Mesothelial cell of epicardium (in vitro differentiated cells): Measurements from ENCODE around the gene ITGB1BP2. TPM values are rescaled to one million over a fixed set of nuclear protein-coding genes. Genes with fewer than 3 reads are reported as not detected.

Experiments
- DNase-seq, 2 experiments: peaks; one replicate each; pipeline ENCODE4 v3.0.0; 2021; ENCODE audit warnings: low spot score in 2 of 2; ENCODE audit not compliant: unreplicated experiment in 2 of 2
- H3K27ac Mint-ChIP-seq: 2 replicates; pipeline ENCODE4 v1.8.0; 2021; ENCODE audit warnings: mixed read lengths
- H3K27me3 Mint-ChIP-seq: 2 replicates; pipeline ENCODE4 v1.8.0; 2021; ENCODE audit warnings: low read depth, mixed read lengths
- H3K36me3 Mint-ChIP-seq: 2 replicates; pipeline ENCODE4 v1.8.0; 2021; ENCODE audit warnings: mixed read lengths
- H3K4me1 Mint-ChIP-seq: 2 replicates; pipeline ENCODE4 v1.8.0; 2021; ENCODE audit warnings: mixed read lengths
- H3K4me3 Mint-ChIP-seq: 2 replicates; pipeline ENCODE4 v1.8.0; 2021; ENCODE audit warnings: mild to moderate bottlenecking, moderate library complexity, mixed read lengths
- H3K9me3 Mint-ChIP-seq: 2 replicates; pipeline ENCODE4 v1.8.0; 2021; ENCODE audit warnings: mixed read lengths
- total RNA-seq: library from RNA; stranded (reverse); gene quantifications from 3 replicates; pipeline ENCODE4 v1.2.1, GENCODE V29; 2021
- TF ChIP-seq, protein P1 (sequence below): fragments of 200-600 bp; sonication (generic); IDR thresholded peaks from one replicate; pipeline ENCODE4 v1.5.0; 2021; ENCODE audit warnings: antibody characterized with exemption; ENCODE audit not compliant: unreplicated experiment

Gene ITGB1BP2
- 3.7 to 4.4 TPM (median 3.7 TPM) in 3 replicates for total RNA-seq

DNA sequence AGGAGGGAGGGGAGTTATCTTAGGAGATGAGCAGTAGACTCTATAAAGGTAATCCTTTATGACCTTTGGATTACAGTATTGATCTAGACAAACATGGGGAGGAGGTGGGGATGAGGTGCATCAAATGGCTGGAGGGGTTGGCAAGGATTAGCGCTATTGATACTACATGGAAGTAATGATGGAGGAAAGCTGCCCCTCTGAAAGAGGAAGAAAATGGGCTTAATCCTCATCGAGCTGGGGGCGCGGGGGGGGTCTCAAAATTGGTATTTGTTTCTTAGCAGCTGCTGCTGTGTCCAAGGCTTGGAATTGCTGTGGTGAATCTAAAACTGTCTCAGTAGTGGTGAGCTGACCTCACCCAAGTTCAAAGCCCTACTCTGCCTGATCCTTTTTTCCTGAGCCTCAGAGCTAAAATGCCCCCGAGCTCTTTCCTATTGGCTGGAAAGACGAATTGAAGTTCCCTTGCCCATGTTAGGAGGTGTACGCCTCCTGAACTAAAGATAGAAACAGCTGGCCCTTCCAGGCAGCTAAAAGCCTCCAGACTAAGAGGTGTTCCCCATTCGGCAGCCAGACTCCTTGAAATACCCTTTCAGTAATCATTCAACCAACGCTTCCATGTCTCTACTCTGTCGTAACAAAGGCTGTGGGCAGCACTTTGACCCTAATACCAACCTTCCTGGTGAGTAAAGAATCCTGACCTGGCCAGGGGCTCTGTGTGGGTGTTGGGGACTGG, at the start of gene ITGB1BP2:
ITGB1BP2 (plus strand) TSS at position 556 of the 730 bp plus-strand sequence; CDS start at position 613, 57 bp downstream.
- TF ChIP-seq, protein P1, sequence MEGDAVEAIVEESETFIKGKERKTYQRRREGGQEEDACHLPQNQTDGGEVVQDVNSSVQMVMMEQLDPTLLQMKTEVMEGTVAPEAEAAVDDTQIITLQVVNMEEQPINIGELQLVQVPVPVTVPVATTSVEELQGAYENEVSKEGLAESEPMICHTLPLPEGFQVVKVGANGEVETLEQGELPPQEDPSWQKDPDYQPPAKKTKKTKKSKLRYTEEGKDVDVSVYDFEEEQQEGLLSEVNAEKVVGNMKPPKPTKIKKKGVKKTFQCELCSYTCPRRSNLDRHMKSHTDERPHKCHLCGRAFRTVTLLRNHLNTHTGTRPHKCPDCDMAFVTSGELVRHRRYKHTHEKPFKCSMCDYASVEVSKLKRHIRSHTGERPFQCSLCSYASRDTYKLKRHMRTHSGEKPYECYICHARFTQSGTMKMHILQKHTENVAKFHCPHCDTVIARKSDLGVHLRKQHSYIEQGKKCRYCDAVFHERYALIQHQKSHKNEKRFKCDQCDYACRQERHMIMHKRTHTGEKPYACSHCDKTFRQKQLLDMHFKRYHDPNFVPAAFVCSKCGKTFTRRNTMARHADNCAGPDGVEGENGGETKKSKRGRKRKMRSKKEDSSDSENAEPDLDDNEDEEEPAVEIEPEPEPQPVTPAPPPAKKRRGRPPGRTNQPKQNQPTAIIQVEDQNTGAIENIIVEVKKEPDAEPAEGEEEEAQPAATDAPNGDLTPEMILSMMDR: no peak
- Mint-ChIP-seq H3K4me3 (no peak within 1 kb of the TSS), H3K27ac (peak within 1 kb of the TSS; percentile 56), H3K9me3 (peaks cover 28% of the 10 kb centered on the region), H3K27me3 (no peaks in the 10 kb centered on the region), H3K36me3 (peaks cover 35% of the 10 kb centered on the region), H3K4me1 (peaks cover 4% of the 10 kb centered on the region)
- DNase-seq: no peak

DNA sequence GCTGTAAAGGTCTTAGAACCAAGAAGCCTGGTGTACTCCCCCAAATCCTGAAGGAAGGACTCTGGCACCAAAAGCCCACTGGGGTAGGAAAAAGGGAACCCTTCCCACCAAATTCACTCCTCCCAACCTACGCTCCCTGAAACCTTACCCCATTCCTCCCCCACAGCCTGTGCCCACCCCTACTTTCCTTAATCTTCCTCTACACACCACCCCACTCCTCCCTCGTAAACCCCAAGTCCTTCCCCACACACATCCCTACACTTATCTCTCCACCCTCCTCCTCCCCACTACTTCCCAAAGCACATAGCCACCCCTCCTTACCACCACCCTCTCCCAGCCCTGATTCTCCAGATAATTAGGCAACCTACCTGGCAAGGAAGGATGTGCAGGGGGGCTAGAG, 49.3 kb upstream of the ITGB1BP2 start:
- Mint-ChIP-seq H3K36me3 (peaks cover 13% of the 10 kb centered on the region), H3K4me1 (peaks cover 24% of the 10 kb centered on the region), H3K9me3 (peaks cover 9% of the 10 kb centered on the region), H3K4me3 (peak overlapping the region; percentile 94), H3K27ac (peak overlapping the region; percentile 25), H3K27me3 (no peaks in the 10 kb centered on the region)
- TF ChIP-seq, protein P1: no peak
- DNase-seq: no peak

DNA sequence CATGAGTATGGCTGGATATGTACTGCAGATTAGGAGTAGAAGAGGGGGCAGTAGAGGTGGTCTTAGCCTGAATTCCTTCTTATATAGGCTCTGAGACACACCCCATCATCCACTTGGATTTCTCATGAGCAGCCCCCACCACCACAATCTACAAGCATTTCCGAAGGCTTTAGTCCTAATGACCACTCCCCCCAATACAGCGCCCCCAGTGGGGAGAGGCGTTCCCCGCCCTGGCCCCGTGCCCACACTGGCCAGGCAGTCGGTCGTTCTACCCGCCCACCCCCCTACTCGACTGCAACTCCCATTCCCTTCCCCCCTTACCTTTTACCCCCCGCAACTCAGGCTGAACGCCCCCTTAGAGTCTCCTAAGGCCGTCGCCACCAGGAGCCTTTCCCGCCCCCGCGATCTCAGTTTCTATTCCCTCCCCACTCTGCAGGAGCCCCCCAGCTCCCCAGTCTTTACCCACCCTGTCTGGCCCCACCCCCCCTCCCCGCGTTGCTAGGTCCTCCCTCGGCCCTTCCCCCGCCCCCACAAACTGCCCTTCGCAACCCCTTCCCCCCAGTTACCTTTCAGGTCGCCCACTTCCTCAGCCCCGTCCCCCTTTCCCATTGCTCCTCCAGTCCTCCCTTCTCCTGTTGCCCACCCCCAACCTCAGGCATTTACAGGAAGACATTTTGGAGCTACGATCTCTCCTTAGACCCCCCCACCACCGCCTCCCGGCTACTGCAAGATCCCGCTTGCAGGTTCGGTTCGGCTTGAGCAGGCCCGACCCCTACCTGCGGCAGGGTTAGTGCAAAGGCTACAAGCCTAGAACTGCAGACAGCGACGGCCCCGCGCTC, 48.1 kb upstream of the ITGB1BP2 start:
- peaks cover 9% of the 10 kb centered on the region for H3K9me3 Mint-ChIP-seq

DNA sequence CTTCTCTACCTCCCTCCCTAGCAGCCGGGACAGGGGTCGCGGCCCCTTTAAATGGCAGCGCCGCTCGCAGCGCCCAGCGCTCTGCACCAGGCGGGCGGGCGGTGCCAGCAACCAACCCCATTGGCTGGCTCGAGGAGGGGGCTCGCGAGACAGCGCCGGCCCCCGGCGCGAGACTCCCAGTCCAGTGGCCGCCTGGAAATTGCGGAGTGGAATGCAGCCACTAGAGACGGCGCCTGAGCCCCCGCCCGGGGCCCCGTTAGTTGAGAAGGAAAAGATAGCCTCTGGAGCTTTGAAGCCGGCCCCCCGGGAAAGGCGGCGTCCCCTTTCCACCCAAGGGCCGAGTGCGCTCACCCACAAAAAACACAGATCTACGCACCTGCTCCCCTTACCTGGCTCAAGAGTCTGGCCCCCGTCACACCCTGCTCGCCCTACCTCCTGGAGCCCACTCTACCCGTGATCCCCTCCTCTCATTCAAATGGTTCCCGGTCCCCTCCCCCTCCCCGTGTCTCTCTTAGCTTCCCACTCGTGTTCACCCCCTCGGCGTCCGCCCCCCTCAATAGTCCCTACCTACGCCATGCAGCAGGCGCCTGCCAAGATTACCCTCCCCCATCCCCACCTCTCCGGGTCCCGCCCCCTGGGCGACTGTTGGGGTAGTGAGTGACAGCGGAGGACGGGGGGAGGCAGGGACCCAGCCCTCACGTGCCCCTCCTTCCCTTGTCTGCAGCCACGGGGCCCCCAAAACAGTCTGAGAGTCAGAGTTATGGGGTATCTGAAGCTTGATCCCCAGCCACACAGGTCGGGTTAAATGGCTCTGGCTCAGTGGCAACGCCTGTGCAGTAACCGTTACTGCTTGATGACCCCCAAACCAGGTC, 47.2 kb upstream of the ITGB1BP2 start, which contains the start of gene ZMYM3:
ZMYM3 (minus strand) TSS at position 49 of the 872 bp plus-strand sequence. CDS start 885 bp downstream, outside the sequence.
- H3K27ac Mint-ChIP-seq: peak within 1 kb of the TSS; percentile 94
- peaks cover 9% of the 10 kb centered on the region for H3K9me3 Mint-ChIP-seq
- H3K4me1 Mint-ChIP-seq: peaks cover 24% of the 10 kb centered on the region
- DNase-seq: peak; percentile 62 to 79
- H3K36me3 Mint-ChIP-seq: peaks cover 9% of the 10 kb centered on the region
- no peaks in the 10 kb centered on the region for H3K27me3 Mint-ChIP-seq
- H3K4me3 Mint-ChIP-seq: peak within 1 kb of the TSS; percentile 94
- TF ChIP-seq, protein P1: no peak

More for the DNA sequence above, 48.1 kb upstream of the ITGB1BP2 start:
- peak overlapping the region; percentile 94 for H3K4me3 Mint-ChIP-seq
- H3K4me1 Mint-ChIP-seq: peaks cover 24% of the 10 kb centered on the region
- TF ChIP-seq, protein P1: peak; percentile 36
- H3K27ac Mint-ChIP-seq: peak overlapping the region; percentile 94
- peak in 1 of 2 experiments; percentile 71 for DNase-seq
- H3K27me3 Mint-ChIP-seq: no peaks in the 10 kb centered on the region
- H3K36me3 Mint-ChIP-seq: peaks cover 11% of the 10 kb centered on the region

DNA sequence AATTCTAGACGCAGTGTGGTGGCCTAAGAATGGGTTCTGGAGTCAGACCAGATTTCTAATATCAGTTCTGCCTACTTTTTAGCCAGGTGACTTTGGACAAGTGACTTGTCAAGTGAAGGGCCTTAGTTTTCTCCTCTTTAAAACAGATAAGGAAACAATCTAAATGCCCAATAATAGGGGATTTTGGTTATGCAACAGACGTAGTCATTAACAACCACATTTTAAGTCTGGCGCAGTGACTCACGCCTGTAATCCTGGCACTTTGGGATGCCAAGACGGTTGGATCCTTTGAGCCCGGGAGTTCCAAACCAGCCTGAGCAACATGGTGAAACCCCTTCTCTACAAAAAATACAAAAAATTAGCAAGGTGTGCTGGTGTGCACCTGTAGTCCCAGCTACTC, 45.5 kb upstream of the ITGB1BP2 start:
- TF ChIP-seq, protein P1: no peak
- H3K27me3 Mint-ChIP-seq: no peaks in the 10 kb centered on the region
- H3K9me3 Mint-ChIP-seq: peaks cover 5% of the 10 kb centered on the region
- H3K36me3 Mint-ChIP-seq: peaks cover 3% of the 10 kb centered on the region
- DNase-seq: no peak
- peak overlapping the region; percentile 94 for H3K27ac Mint-ChIP-seq
- peaks cover 24% of the 10 kb centered on the region for H3K4me1 Mint-ChIP-seq
- peak overlapping the region; percentile 94 for H3K4me3 Mint-ChIP-seq
